SH-SY5Y (cell line): ENCODE data around the gene CBFA2T3.

Source experiments
- GATA2 ChIP-seq: IDR thresholded peaks from 2 replicates; pipeline ENCODE4 v1.6.1; 2011; ENCODE audit warnings: mild to moderate bottlenecking, low read depth, low read length
- GATA3 ChIP-seq: IDR thresholded peaks from 2 replicates; pipeline ENCODE4 v1.6.1; 2011; ENCODE audit warnings: low read depth, mild to moderate bottlenecking, low read length, moderate library complexity

GRCh38 chr16:88888461-88889387 is 88.3 kb downstream of the CBFA2T3 start:
- TF ChIP-seq GATA2 = no peak
- no peak for TF ChIP-seq GATA3
